Mucosa of descending colon (tissue), 3 donors: Measurements from ENCODE around the gene FOXD4L1. TPM values are rescaled to one million over a fixed set of nuclear protein-coding genes. Genes with fewer than 3 reads are reported as not detected.
"Not testable (repeated sequence)": the region's sequence is repeated elsewhere in the genome, so short reads cannot be mapped to it uniquely, and the experiment has no call there.

ENCODE experiments used
- ATAC-seq: fragments of 200-7000 bp; cut with Tn5 transposase; one replicate; pipeline ENCODE4 v1.9.1; 2020; ENCODE audit warnings: mild to moderate bottlenecking, moderate library complexity
- DNase-seq, 3 donors: peaks; one replicate each; pipeline ENCODE4 v3.0.0-alpha.2; 2020
- H3K36me3 ChIP-seq: fragments of 200-600 bp; one replicate; pipeline ENCODE4 v1.8.0; 2021; ENCODE audit warnings: low read depth, mild to moderate bottlenecking
- H3K4me1 ChIP-seq: fragments of 200-600 bp; one replicate; pipeline ENCODE4 v1.8.0; 2021; ENCODE audit warnings: low read depth, mild to moderate bottlenecking
- H3K4me3 ChIP-seq: fragments of 200-600 bp; one replicate; pipeline ENCODE4 v1.8.0; 2021; ENCODE audit warnings: mild to moderate bottlenecking
- H3K9me3 ChIP-seq: fragments of 200-600 bp; one replicate; pipeline ENCODE4 v1.8.0; 2021; ENCODE audit warnings: mild to moderate bottlenecking
- intact Hi-C, 2 donors: fragments of 100-400 bp; cut with DNase I in 1 of 2; cut with micrococcal nuclease in 1 of 2; formaldehyde crosslinking; loops; one replicate each; pipeline versions ENCODE4 v1.11.0 to v1.11.1; 2022; cut with DNase I, micrococcal nuclease
- total RNA-seq, 3 donors: library from RNA; stranded (reverse); fragmentation: NEBNext Ultra II Directional in 2 of 3; extraction: Animal tissue kit (Norgen Biotek cat#: 25700) in 2 of 3; gene quantifications; one replicate each; pipeline versions ENCODE4 v1.2.1 to v1.2.4, GENCODE V29; 2021 to 2023
- donor health status: DM: no; HTN: no; CAD: no; lungs with moderate emphysema.
- donor health status: DM: no; HTN: no; CAD: no.
- donor health status: DM: no; HTN: yes; CAD: no.

FOXD4L1 gene
- total RNA-seq, 3 donors from 2014 or later: 0.17 to 0.32 TPM; not detected in 1

GRCh38 chr2:113541976-113542485, 43.6 kb downstream of the FOXD4L1 start:
- DNase-seq (peak in 1 of 3 donors; percentile 23), ATAC-seq (peak; percentile 61)
- H3K36me3 ChIP-seq, H3K4me1 ChIP-seq, H3K9me3 ChIP-seq, intact Hi-C loops: not testable (repeated sequence)
- peak overlapping the region; percentile 9 for H3K4me3 ChIP-seq

- H3K4me3 ChIP-seq, intact Hi-C loops, H3K4me1 ChIP-seq, H3K9me3 ChIP-seq, H3K36me3 ChIP-seq: not testable (repeated sequence)
- ATAC-seq: peak; percentile 13
- peak in 1 of 3 donors; percentile 19 for DNase-seq
Measured at GRCh38 chr2:113542529-113542928, 44.1 kb downstream of the FOXD4L1 start.

Other genes starting within 250 kb of the FOXD4L1 start
- 1 to 10 TPM in 2 of 3 donors, under 1 TPM in 1; 0.82 to 6.2 (median 4.8) TPM for gene PAX8, start 219.7 kb upstream of the FOXD4L1 start, total RNA-seq
- gene ZNG1B, start 61.0 kb upstream of the FOXD4L1 start, total RNA-seq: 10 to 100 TPM; 26.2 to 33.5 (median 27.8) TPM
- 10 to 100 TPM; 14.2 to 25.1 (median 15.4) TPM for gene RABL2A, start 128.6 kb downstream of the FOXD4L1 start, total RNA-seq